GM13976 (cell line): ENCODE results near the gene ARF1.

ENCODE experiments used
- DNase-seq: peaks from one replicate; pipeline ENCODE4 v3.0.0; 2012; ENCODE audit warnings: low spot score
- in situ Hi-C: fragments of 300-500 bp; cut with MboI; formaldehyde crosslinking; loops from one replicate; pipeline ENCODE4 v1.12.0; 2022; ENCODE audit warnings: low sequenced_read_pairs, mixed read lengths, inconsistent platforms; ENCODE audit not compliant: unreplicated experiment
- TF ChIP-seq, protein P1 (sequence below): IDR thresholded peaks from 2 replicates; pipeline ENCODE4 v1.5.1; 2012; ENCODE audit warnings: borderline replicate concordance, mild to moderate bottlenecking; ENCODE audit not compliant: insufficient read depth; ENCODE audit errors: extremely low read depth, missing control alignments, control extremely low read depth

The ARF1 gene

DNA sequence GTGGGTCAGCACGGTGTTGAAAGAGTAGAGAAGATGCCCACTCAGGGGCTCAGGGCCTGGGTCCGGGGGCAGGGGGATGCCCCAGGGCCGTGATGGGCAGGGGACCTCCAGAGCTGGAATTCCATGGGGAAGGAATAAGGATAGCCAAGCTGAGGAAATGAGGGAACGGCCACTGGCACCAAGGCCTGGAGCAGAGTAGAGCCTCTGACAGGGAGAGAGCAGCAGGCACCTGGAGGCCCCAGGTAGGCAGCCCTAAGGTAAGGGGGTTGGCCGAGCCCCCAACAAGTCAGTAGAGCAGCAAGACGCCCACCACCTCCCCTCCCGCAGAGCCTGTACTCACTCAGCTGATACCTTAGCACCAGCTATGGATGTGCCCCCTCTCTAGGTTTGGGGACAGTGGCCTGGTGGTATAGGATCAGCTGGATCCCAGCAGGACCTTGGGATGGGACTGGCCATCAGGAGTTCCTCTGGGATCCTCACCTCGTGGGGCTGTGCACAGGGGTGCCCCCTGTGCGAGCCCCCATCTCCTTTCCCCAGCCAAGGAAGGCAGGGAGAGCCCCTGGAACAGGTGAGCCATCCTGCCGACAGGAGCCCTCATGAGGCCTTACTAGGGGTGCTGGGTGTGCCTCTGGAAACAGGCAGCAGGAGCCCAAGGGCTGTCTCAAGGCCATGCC lies 21.0 kb upstream of the ARF1 start:
- TF ChIP-seq, protein P1, sequence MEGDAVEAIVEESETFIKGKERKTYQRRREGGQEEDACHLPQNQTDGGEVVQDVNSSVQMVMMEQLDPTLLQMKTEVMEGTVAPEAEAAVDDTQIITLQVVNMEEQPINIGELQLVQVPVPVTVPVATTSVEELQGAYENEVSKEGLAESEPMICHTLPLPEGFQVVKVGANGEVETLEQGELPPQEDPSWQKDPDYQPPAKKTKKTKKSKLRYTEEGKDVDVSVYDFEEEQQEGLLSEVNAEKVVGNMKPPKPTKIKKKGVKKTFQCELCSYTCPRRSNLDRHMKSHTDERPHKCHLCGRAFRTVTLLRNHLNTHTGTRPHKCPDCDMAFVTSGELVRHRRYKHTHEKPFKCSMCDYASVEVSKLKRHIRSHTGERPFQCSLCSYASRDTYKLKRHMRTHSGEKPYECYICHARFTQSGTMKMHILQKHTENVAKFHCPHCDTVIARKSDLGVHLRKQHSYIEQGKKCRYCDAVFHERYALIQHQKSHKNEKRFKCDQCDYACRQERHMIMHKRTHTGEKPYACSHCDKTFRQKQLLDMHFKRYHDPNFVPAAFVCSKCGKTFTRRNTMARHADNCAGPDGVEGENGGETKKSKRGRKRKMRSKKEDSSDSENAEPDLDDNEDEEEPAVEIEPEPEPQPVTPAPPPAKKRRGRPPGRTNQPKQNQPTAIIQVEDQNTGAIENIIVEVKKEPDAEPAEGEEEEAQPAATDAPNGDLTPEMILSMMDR = no peak
- DNase-seq = peak; percentile 30
- in situ Hi-C loops = no loop called here

DNA sequence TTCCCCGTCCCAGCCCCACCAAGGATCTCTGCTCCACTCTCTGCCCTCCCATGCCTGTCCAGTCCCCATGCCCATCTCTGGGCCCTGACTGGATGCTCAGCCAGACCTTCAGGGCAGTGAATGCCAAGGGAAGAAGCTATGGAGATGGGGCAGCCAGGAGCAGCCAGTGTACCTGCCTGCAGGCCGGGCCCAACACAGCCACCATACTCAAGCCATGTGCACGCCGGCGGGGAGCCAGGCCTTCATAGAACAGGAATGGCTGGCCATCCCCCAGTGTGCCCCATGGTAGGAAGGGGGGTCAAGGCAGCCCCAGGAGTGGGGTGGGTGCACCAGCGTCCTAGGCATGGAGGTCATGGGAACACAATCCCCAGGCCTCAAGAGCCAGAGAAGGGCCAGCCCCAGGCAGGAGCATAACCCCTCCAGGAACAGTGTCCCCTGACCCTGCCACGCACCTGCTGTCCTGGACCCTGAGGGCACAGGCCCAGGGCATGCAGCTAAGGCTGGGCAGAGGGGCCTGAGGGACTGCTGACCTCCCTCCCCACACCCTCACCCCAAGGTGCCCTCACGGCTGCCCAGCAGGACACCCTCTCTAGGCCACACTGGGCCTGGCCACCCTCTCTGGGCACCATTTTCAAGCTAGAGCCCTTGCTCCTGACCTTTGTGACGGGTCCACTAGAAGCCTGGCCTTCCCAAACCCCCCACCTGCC lies 20.3 kb upstream of the ARF1 start:
- no peak for DNase-seq
- TF ChIP-seq, protein P1 = no peak
- in situ Hi-C loops = no loop called here

DNA sequence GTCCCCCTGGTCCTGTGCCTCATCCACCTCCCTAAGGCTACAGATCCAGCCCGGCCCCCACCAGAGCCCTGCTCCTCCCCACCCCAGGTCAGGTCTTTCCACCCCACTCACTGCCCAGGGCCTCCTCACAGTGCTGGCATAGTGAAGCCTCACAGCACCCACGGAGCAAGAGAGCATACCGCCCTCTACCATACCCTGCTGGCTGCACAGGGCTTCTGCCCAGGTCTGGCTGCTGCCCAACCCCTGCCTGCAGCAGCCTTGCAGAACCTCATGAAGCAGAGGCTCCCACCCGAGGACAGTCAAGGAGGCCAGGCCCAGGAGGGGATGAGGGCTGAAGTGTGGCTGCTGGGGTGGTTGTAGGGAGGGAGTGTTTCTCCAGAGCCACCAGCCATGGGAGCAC lies 19.7 kb upstream of the ARF1 start:
- DNase-seq = no peak
- in situ Hi-C loops = no loop called here
- TF ChIP-seq, protein P1 = no peak

DNA sequence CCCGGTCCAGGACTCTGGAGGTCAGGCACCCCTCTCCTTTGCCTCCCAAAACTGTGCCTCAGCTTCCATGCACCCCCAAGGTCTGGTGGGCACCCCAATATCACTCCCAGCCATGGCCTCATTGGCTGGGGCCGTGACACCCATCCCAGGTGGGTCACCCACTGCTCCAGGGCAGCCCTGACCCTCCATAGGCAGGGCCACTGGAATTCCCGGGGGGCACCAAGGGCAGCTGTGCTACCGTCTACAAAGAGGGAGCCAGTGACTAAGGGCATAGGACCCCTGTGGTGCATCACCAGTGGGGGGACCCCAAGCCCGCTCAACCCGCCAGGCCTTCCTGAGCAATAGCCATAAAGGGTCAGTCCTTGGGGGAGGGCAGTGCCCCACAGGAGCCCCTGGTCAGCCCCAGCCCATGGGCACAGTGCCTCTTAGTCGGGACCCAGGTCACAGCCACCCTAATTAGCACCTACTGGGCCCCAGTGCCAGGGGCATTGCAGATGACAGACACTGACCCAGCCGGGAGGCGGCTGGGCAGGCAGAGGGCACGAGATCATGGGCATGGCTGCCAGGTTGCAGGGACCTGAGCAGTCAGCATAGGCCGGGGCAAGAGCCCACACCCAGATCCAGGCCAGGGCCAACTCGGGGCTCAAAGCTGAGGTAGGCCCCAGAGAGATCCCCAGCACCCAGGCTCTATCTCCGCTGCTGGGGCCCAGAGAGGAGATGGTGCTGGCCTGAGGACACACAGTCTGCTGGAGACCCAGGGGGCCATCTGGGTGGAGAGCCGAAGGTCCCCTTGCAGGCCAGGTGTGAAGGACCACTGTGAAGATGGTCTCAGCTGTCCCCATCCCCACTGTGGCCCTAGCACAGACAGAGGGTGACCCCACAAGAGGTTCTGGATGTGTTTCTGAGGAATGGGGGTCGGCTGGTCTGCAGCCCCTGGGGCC lies 19.0 kb upstream of the ARF1 start:
- TF ChIP-seq, protein P1 = no peak
- in situ Hi-C loops = no loop called here
- no peak for DNase-seq

DNA sequence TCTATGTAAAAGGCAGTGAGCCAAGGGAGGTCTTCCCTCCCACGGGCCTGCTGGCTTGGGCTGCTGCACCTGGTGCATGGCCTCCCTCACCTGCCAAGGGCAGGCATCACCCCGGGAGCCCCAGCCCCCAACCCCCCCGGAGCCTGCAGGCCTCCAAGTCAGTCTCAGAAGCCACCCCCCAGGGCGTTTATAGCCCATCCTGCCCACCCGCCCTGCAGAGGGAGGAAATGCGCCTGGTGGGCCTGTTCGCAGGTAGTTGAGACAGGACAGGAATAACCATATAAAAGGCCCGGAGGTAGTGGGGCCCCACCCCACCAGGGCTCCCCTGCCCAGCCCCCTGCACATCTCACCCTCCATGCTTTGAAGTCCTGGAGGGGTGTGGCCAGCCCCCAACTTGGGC lies 18.2 kb upstream of the ARF1 start:
- DNase-seq = no peak
- in situ Hi-C loops = no loop called here
- TF ChIP-seq, protein P1 = no peak

DNA sequence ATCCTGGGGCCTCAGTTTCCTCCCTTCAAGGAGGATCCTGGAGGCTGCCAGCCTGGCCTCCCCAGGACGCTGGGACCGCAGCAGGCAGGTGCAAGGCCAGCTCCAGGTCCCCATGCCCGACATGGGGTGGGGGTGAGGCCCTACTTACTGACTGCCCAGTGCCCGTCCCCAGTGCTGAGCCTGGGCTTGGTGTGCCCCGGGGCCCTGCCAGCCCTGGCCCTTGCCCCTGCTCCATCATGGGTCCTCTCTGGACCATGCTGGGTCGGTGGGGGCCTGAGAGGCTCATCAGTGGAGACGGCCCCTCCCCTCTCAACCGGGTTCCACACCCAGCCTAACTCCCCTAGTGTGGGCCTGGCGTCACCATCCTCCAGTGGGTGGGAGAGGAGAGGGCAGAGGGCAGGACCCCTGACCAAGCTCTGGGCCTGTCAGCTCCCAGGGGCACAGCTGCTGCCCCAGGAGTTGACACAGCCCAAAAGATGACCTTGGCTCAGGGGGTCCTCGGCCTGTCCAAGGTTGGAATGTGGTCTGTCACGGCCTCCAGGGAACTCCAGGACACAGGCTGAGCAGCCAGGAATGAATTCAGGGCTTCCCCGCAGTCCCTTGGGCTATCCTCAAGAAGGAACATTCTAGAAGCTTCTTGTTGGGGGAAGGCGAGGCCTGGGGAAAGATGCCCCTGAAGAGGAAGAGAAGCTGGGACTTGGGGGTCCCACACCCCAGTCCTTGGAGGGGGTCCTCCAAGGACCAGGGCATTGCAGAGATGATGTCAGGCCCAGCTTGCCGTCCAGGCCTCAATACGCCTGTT lies 17.6 kb upstream of the ARF1 start:
- DNase-seq = no peak
- TF ChIP-seq, protein P1 = no peak
- in situ Hi-C loops = no loop called here
